SK-N-SH (cell line): ENCODE data around the gene FAM9C. TPM values are rescaled to one million over a fixed set of nuclear protein-coding genes. Genes with fewer than 3 reads are reported as not detected.

ENCODE experiments used
- CTCF ChIA-PET: fragments of 300-600, 350-600 bp; formaldehyde crosslinking; extraction: SDS; loops from one replicate; lab custom pipeline; 2021; lab: Yijun Ruan, JAX
- POLR2A ChIA-PET: fragments of 350-600 bp; sonication (Branson Sonifier 250); formaldehyde crosslinking; extraction: SDS; loops from one replicate; lab custom pipeline; 2020; ENCODE audit warnings: antibody characterized with exemption, inconsistent platforms; lab: Yijun Ruan, JAX
- DNase-seq: peaks from one replicate; pipeline ENCODE4 v3.0.0; 2012
- H2AFZ ChIP-seq: fragments of 200-600 bp; sonication (generic); 2 replicates; pipeline ENCODE4 v1.8.1; 2016; ENCODE audit warnings: antibody characterized with exemption, mild to moderate bottlenecking, low read depth
- H3F3A ChIP-seq: fragments of 200-600 bp; sonication (generic); replicated peaks from 2 replicates; pipeline ENCODE3; 2016; ENCODE audit warnings: antibody characterized with exemption, mild to moderate bottlenecking; ENCODE audit not compliant: insufficient read depth
- H3K27ac ChIP-seq, 2 experiments: fragments of 200-500 bp in 1 of 2; fragments of 200-600 bp in 1 of 2; sonication (Bioruptor generic) in 1 of 2; sonication (generic), shearing (Covaris generic) in 1 of 2; 2 replicates each; pipeline versions ENCODE4 v1.5.1 to v1.6.1; 2014 to 2016; ENCODE audit warnings: low read depth in 2 of 2, inconsistent platforms in 1 of 2, low read length in 1 of 2, mild to moderate bottlenecking in 1 of 2, mixed read lengths in 1 of 2
- H3K27me3 ChIP-seq: fragments of 200-600 bp; sonication (generic), shearing (Covaris generic); 2 replicates; pipeline ENCODE4 v1.6.1; 2016; ENCODE audit warnings: mixed run types; ENCODE audit not compliant: insufficient read depth
- H3K36me3 ChIP-seq, 2 experiments: fragments of 200-500 bp in 1 of 2; fragments of 200-600 bp in 1 of 2; sonication (Bioruptor generic) in 1 of 2; sonication (generic) in 1 of 2; replicated peaks in 1 of 2; 2 replicates each; pipeline versions ENCODE3 to v1.5.1; 2014 to 2016; ENCODE audit warnings: low read length in 1 of 2, mild to moderate bottlenecking in 1 of 2; ENCODE audit not compliant: insufficient read depth in 2 of 2, control insufficient read depth in 1 of 2
- H3K4me1 ChIP-seq, 2 experiments: fragments of 200-500 bp in 1 of 2; fragments of 200-600 bp in 1 of 2; sonication (Bioruptor generic) in 1 of 2; sonication (generic), shearing (Covaris generic) in 1 of 2; 2 replicates each; pipeline versions ENCODE4 v1.5.1 to v1.6.1; 2014 to 2016; ENCODE audit warnings: low read depth in 1 of 2, low read length in 1 of 2, mixed run types in 1 of 2; ENCODE audit not compliant: insufficient read depth in 2 of 2, control insufficient read depth in 1 of 2
- H3K4me2 ChIP-seq: fragments of 200-600 bp; sonication (generic), shearing (Covaris generic); 2 replicates; pipeline ENCODE4 v1.6.1; 2017; ENCODE audit warnings: mixed run types
- H3K4me3 ChIP-seq, 2 experiments: fragments of 200-500 bp in 1 of 2; fragments of 200-600 bp in 1 of 2; sonication (Bioruptor generic) in 1 of 2; sonication (generic), shearing (Covaris generic) in 1 of 2; 2 replicates each; pipeline versions ENCODE4 v1.5.1 to v1.8.1; 2014 to 2016; ENCODE audit warnings: low read depth in 2 of 2, inconsistent platforms in 1 of 2, low read length in 1 of 2, mild to moderate bottlenecking in 1 of 2, mixed read lengths in 1 of 2, moderate library complexity in 1 of 2
- H3K79me2 ChIP-seq: fragments of 200-600 bp; sonication (generic); 2 replicates; pipeline ENCODE4 v1.8.1; 2017; ENCODE audit warnings: mild to moderate bottlenecking; ENCODE audit not compliant: insufficient read depth
- H3K9ac ChIP-seq: fragments of 200-600 bp; sonication (generic); 2 replicates; pipeline ENCODE4 v1.6.1; 2017; ENCODE audit warnings: mixed run types
- H3K9me2 ChIP-seq: fragments of 200-600 bp; sonication (generic); 2 replicates; pipeline ENCODE4 v1.6.1; 2017; ENCODE audit warnings: mixed run types
- H3K9me3 ChIP-seq: fragments of 200-600 bp; sonication (generic); 2 replicates; pipeline ENCODE4 v1.6.1; 2017; ENCODE audit warnings: mixed run types, mild to moderate bottlenecking, moderate library complexity
- H4K20me1 ChIP-seq: fragments of 200-600 bp; sonication (generic); 2 replicates; pipeline ENCODE4 v1.6.1; 2017; ENCODE audit warnings: mild to moderate bottlenecking, mixed run types; ENCODE audit not compliant: insufficient read depth
- CHD2 ChIP-seq: fragments of 150-350 bp; IDR thresholded peaks from 2 replicates; pipeline ENCODE4 v1.6.1; 2018; ENCODE audit warnings: low read length; ENCODE audit not compliant: partially characterized antibody
- CTCF ChIP-seq: fragments of 200-600 bp; sonication (generic); IDR thresholded peaks from 2 replicates; pipeline ENCODE4 v1.6.1; 2017; ENCODE audit warnings: antibody characterized with exemption, mild to moderate bottlenecking, moderate library complexity
- ELF1 ChIP-seq: IDR thresholded peaks from 2 replicates; pipeline ENCODE4 v1.4.0; 2012
- EP300 ChIP-seq, 2 experiments: IDR thresholded peaks; 2 replicates each; pipeline versions ENCODE4 v1.4.0 to v1.6.1; 2012; ENCODE audit warnings: borderline replicate concordance in 1 of 2, low read depth in 1 of 2, low read length in 1 of 2
- FOXJ3 ChIP-seq: sonication (generic); formaldehyde crosslinking; IDR thresholded peaks from 2 replicates; pipeline ENCODE4 v1.5.1; 2020; ENCODE audit warnings: mild to moderate bottlenecking, missing genetic modification reagents
- GABPA ChIP-seq: IDR thresholded peaks from 2 replicates; pipeline ENCODE4 v1.4.0; 2012; ENCODE audit warnings: low read depth, mild to moderate bottlenecking
- GATA2 ChIP-seq: sonication (generic); formaldehyde crosslinking; IDR thresholded peaks from 2 replicates; pipeline ENCODE4 v1.5.0; 2020; ENCODE audit warnings: mild to moderate bottlenecking, missing genetic modification reagents
- MEF2A ChIP-seq: IDR thresholded peaks from 2 replicates; pipeline ENCODE4 v1.4.0; 2012; ENCODE audit warnings: low read depth, borderline replicate concordance
- MXI1 ChIP-seq: IDR thresholded peaks from 2 replicates; pipeline ENCODE4 v1.6.1; 2012; ENCODE audit warnings: mild to moderate bottlenecking, low read depth, low read length, improper control_type of control experiment
- PBX3 ChIP-seq: IDR thresholded peaks from 2 replicates; pipeline ENCODE4; 2012
- POLR2AphosphoS5 ChIP-seq: IDR thresholded peaks from 2 replicates; pipeline ENCODE4 v1.6.1; 2012; ENCODE audit warnings: low read depth, low read length
- RAD21 ChIP-seq: IDR thresholded peaks from 2 replicates; pipeline ENCODE4 v1.6.1; 2012; ENCODE audit warnings: mild to moderate bottlenecking, low read length
- RCOR1 ChIP-seq: fragments of 150-350 bp; IDR thresholded peaks from 2 replicates; pipeline ENCODE4 v1.6.1; 2017; ENCODE audit warnings: antibody characterized with exemption, low read length
- RFX5 ChIP-seq: IDR thresholded peaks from 2 replicates; pipeline ENCODE4 v1.6.1; 2012; ENCODE audit warnings: mild to moderate bottlenecking, improper control_type of control experiment, low read length
- RXRA ChIP-seq: IDR thresholded peaks from 2 replicates; pipeline ENCODE4 v1.4.0; 2012; ENCODE audit warnings: low read depth, mild to moderate bottlenecking, borderline replicate concordance
- TCF12 ChIP-seq: IDR thresholded peaks from 2 replicates; pipeline ENCODE4 v1.4.0; 2012
- TEAD4 ChIP-seq: IDR thresholded peaks from 2 replicates; pipeline ENCODE4 v1.4.0; 2012; ENCODE audit warnings: mild to moderate bottlenecking, borderline replicate concordance; ENCODE audit not compliant: insufficient read depth
- USF1 ChIP-seq: IDR thresholded peaks from 2 replicates; pipeline ENCODE4 v1.4.0; 2012; ENCODE audit warnings: low read depth, borderline replicate concordance
- WGBS: methylation state at CpG from one replicate; pipeline ENCODE4 v1.1.6; 2017; ENCODE audit warnings: low lambda C conversion rate; 5-methylcytosine and 5-hydroxymethylcytosine counted together
- polyA plus RNA-seq, 3 experiments: library from polyadenylated mRNA; depleted of rRNA; stranded (reverse); fragments of >200 nt; gene quantifications; 2 replicates each; pipeline ENCODE4 v1.2.3, GENCODE V29; 2012
- TF ChIP-seq, protein P1 (sequence below): IDR thresholded peaks from 2 replicates; pipeline ENCODE4 v1.6.1; 2012; ENCODE audit warnings: mild to moderate bottlenecking, low read depth, low read length, moderate library complexity
- TF ChIP-seq, protein P2 (sequence below): fragments of 150-350 bp; IDR thresholded peaks from 2 replicates; pipeline ENCODE4 v1.6.1; 2017; ENCODE audit warnings: antibody characterized with exemption, low read length, low read depth, borderline replicate concordance

Gene FAM9C
- polyA plus RNA-seq, 1 of the 3 experiments (the other 2 are of a cell fraction): 2.6 TPM

DNA sequence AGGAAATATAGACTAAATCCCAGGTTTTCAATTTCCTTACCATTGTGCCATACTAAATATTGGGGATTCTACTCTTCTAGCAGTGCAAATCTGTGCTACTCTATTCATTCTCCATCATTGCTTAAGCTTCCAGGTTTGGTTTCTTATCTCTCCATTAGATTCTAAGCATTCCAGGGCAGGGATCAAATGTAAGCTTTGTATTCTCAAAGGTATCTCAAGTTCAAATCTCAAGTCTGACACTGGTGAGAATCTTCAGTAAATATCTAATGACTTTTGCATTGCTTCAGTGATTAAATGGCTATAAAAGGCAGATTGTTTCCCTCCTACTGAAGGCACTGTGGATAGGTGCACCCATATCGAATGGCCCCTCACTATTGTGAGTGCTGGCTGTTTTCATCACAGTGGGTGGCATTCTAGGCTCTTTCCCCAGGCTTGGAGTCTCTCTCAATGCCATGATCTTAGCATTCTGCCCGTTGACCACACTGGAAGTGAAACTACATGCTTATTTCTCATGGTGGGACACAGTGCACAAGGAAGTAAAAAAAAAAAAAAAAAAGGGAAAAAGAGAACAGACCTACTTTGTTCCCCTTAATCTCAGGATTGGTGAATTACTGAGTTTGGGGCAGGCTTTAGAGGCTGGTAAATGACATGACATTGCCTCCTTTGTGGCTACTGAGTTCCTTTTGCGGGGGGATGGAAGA is 28.7 kb downstream of the FAM9C start:
- ChIA-PET CTCF (interaction anchor here (1.5 to 1.7 kb wide), 2 partner anchors 10 to 69 kb away, joined by 4 read pairs; no protein-coding TSS in a partner anchor), POLR2A (no interaction called here)
- no peaks in the 10 kb centered on the region for H3K27me3 ChIP-seq
- 41% methylated on average over 3 of the region's 3 CpGs for WGBS
- H4K20me1 ChIP-seq: no peaks in the 10 kb centered on the region
- no peak overlapping the region for H3K9ac ChIP-seq
- H3K4me2 ChIP-seq: no peak overlapping the region
- no peak overlapping the region for H3K27ac ChIP-seq
- H3K36me3 ChIP-seq: no peaks in the 10 kb centered on the region
- no peaks in the 10 kb centered on the region for H3K9me2 ChIP-seq
- no peak for DNase-seq
- no peak overlapping the region for H3K4me3 ChIP-seq
- no peaks in the 10 kb centered on the region for H3K79me2 ChIP-seq
- H3K4me1 ChIP-seq: peaks cover 2 to 8% of the 10 kb centered on the region in 2 experiments; a peak in 1 of 4 replicates
- no peak overlapping the region; the same call in 1 of the 2 replicates for H2AFZ ChIP-seq
- TF ChIP-seq TCF12 (no peak), GABPA (no peak), RXRA (no peak), GATA2 (CRISPR knock-in tag) (no peak), RFX5 (no peak), PBX3 (no peak), MXI1 (no peak), POLR2AphosphoS5 (no peak), TEAD4 (no peak), EP300 (IDR thresholded peaks at IDR 0.05; ENCODE audit: borderline replicate concordance in 1 of 2, low read depth in 1 of 2, low read length in 1 of 2) (no peak), MEF2A (no peak), CHD2 (no peak), ELF1 (no peak), USF1 (no peak), CTCF (no peak), RCOR1 (no peak), RAD21 (no peak), FOXJ3 (CRISPR knock-in tag) (no peak)
- TF ChIP-seq, protein P1, sequence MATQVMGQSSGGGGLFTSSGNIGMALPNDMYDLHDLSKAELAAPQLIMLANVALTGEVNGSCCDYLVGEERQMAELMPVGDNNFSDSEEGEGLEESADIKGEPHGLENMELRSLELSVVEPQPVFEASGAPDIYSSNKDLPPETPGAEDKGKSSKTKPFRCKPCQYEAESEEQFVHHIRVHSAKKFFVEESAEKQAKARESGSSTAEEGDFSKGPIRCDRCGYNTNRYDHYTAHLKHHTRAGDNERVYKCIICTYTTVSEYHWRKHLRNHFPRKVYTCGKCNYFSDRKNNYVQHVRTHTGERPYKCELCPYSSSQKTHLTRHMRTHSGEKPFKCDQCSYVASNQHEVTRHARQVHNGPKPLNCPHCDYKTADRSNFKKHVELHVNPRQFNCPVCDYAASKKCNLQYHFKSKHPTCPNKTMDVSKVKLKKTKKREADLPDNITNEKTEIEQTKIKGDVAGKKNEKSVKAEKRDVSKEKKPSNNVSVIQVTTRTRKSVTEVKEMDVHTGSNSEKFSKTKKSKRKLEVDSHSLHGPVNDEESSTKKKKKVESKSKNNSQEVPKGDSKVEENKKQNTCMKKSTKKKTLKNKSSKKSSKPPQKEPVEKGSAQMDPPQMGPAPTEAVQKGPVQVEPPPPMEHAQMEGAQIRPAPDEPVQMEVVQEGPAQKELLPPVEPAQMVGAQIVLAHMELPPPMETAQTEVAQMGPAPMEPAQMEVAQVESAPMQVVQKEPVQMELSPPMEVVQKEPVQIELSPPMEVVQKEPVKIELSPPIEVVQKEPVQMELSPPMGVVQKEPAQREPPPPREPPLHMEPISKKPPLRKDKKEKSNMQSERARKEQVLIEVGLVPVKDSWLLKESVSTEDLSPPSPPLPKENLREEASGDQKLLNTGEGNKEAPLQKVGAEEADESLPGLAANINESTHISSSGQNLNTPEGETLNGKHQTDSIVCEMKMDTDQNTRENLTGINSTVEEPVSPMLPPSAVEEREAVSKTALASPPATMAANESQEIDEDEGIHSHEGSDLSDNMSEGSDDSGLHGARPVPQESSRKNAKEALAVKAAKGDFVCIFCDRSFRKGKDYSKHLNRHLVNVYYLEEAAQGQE: no peak
- TF ChIP-seq, protein P2, sequence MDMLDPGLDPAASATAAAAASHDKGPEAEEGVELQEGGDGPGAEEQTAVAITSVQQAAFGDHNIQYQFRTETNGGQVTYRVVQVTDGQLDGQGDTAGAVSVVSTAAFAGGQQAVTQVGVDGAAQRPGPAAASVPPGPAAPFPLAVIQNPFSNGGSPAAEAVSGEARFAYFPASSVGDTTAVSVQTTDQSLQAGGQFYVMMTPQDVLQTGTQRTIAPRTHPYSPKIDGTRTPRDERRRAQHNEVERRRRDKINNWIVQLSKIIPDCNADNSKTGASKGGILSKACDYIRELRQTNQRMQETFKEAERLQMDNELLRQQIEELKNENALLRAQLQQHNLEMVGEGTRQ: no peak
- H3K9me3 ChIP-seq: no peaks in the 10 kb centered on the region
- H3F3A ChIP-seq: no peaks in the 10 kb centered on the region
